Thoracic aorta (tissue), 2 donors: ENCODE results near the gene C1QTNF4. TPM values are rescaled to one million over a fixed set of nuclear protein-coding genes. Genes with fewer than 3 reads are reported as not detected.

Source experiments
- ATAC-seq: fragments of 150-250 bp; one replicate; pipeline ENCODE4 v1.8.0; 2017; ENCODE audit warnings: low read depth; ENCODE audit not compliant: insufficient number of reproducible peaks, low FRiP score
- DNase-seq: peaks from one replicate; pipeline ENCODE4 v3.0.0-alpha.2; 2020; ENCODE audit warnings: low spot score
- H3K27ac ChIP-seq, 2 donors: fragments of 200-600 bp; sonication (generic); 1 replicate in 1 of 2; 2 replicates in 1 of 2; pipeline ENCODE4 v1.5.1; 2016; ENCODE audit warnings: mild to moderate bottlenecking in 2 of 2, moderate library complexity in 2 of 2
- H3K27me3 ChIP-seq: fragments of 200-600 bp; sonication (generic); replicated peaks from 2 replicates; pipeline ENCODE4 v1.6.0; 2016; ENCODE audit warnings: mild to moderate bottlenecking; ENCODE audit not compliant: insufficient read depth
- H3K36me3 ChIP-seq: fragments of 200-600 bp; sonication (generic); one replicate; pipeline ENCODE4 v1.5.1; 2016
- H3K4me1 ChIP-seq, 2 donors: fragments of 200-600 bp; sonication (generic); 1 replicate in 1 of 2; 2 replicates in 1 of 2; pipeline versions ENCODE4 v1.5.1 to v1.6.0; 2016; ENCODE audit warnings: low read depth in 2 of 2, mild to moderate bottlenecking in 1 of 2; ENCODE audit not compliant: control insufficient read depth in 1 of 2
- H3K4me3 ChIP-seq: fragments of 200-600 bp; sonication (generic); 2 replicates; pipeline ENCODE4 v1.5.1; 2016; ENCODE audit warnings: mild to moderate bottlenecking
- H3K9me3 ChIP-seq: fragments of 200-600 bp; sonication (generic); 2 replicates; pipeline ENCODE4 v1.5.1; 2016
- total RNA-seq, 2 donors: library from RNA; depleted of rRNA; stranded (reverse); fragments of >200 nt; gene quantifications; one replicate each; pipeline versions ENCODE4 v1.1.0 to v1.2.3, GENCODE V29; 2016
- TF ChIP-seq, protein P1 (sequence below): fragments of 200-600 bp; sonication (generic); IDR thresholded peaks from one replicate; pipeline ENCODE4 v1.5.1; 2019; ENCODE audit warnings: antibody characterized with exemption

The C1QTNF4 gene
- total RNA-seq, 2 donors from 2014 or later, result 2.0 to 2.8 TPM

DNA sequence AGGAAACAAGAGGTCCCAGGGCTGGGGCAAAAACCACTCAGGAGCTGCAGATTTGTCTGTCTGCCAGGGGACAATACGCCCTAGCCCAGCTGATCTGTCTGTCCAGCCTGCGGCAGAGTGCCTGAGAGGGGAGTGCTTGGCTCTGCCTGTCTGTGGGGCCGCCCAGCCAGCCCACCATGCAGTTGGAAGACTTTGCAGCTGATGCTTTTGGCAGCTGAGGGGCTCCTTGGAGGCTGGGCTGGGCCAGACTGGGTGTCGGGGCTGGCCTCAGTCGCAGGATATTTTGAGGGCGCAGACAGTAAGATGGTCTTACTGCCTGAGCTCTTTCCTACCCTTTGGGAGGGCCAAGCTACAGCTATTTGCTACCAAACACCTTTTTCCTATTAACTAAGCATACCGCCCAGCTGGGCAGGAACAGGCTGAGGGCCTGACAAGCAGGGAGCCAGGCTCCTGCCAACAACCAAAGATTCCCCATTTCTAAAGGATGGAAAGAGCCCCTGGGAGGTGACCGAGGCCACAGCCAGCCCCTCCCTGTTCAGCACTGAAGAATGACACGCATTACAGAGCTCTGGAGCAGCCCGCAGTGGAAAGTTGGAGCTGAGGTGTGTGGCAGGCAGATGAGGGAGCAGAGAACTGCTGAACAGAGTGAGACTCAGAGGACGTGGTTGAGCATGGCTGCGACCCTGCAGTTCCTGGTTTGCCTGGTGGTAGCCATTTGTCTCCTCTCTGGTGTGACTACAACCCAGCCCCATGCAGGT, 7.9 kb downstream of the C1QTNF4 start, which contains the start of gene FAM180B:
TSS of gene FAM180B (plus strand) at position 581 of the 758 bp plus-strand sequence. CDS start at position 672, 91 bp downstream.
- H3K27ac ChIP-seq, result no peak within 1 kb of the TSS
- H3K4me3 ChIP-seq, result no peak within 1 kb of the TSS
- no peaks in the 10 kb centered on the region for H3K9me3 ChIP-seq
- peaks cover 31% of the 10 kb centered on the region for H3K36me3 ChIP-seq
- ATAC-seq (no peak), DNase-seq (no peak)
- H3K4me1 ChIP-seq, result peaks cover 0 to 10% of the 10 kb centered on the region in 2 donors
- H3K27me3 ChIP-seq, result no peaks in the 10 kb centered on the region
- TF ChIP-seq, protein P1, sequence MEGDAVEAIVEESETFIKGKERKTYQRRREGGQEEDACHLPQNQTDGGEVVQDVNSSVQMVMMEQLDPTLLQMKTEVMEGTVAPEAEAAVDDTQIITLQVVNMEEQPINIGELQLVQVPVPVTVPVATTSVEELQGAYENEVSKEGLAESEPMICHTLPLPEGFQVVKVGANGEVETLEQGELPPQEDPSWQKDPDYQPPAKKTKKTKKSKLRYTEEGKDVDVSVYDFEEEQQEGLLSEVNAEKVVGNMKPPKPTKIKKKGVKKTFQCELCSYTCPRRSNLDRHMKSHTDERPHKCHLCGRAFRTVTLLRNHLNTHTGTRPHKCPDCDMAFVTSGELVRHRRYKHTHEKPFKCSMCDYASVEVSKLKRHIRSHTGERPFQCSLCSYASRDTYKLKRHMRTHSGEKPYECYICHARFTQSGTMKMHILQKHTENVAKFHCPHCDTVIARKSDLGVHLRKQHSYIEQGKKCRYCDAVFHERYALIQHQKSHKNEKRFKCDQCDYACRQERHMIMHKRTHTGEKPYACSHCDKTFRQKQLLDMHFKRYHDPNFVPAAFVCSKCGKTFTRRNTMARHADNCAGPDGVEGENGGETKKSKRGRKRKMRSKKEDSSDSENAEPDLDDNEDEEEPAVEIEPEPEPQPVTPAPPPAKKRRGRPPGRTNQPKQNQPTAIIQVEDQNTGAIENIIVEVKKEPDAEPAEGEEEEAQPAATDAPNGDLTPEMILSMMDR, result no peak

DNA sequence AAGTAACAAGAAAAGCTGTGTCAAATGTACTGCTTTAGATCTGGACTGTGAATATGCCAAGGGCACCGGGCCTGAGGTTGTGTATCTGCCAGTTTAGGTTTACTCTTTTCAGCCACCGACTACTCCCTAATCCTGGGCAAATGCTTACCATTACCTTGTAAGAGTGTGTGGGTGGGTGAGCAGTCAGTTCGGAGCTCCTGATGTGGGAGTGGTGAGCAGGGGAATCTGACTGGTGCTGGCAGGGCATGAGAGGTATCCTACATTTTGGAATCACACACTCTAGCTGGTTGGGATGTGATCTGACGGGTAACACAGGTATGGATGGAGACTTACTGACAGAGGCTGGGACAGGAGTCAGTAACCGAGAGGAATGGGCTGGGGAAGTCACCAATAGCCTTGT, 10.4 kb downstream of the C1QTNF4 start:
- Histone ChIP-seq H3K27ac (no peak overlapping the region), H3K4me1 (peaks cover 7 to 12% of the 10 kb centered on the region in 2 donors), H3K36me3 (peaks cover 31% of the 10 kb centered on the region), H3K27me3 (no peaks in the 10 kb centered on the region), H3K9me3 (no peaks in the 10 kb centered on the region), H3K4me3 (no peak overlapping the region)
- DNase-seq (no peak), ATAC-seq (no peak)
- TF ChIP-seq, protein P1, result no peak

DNA sequence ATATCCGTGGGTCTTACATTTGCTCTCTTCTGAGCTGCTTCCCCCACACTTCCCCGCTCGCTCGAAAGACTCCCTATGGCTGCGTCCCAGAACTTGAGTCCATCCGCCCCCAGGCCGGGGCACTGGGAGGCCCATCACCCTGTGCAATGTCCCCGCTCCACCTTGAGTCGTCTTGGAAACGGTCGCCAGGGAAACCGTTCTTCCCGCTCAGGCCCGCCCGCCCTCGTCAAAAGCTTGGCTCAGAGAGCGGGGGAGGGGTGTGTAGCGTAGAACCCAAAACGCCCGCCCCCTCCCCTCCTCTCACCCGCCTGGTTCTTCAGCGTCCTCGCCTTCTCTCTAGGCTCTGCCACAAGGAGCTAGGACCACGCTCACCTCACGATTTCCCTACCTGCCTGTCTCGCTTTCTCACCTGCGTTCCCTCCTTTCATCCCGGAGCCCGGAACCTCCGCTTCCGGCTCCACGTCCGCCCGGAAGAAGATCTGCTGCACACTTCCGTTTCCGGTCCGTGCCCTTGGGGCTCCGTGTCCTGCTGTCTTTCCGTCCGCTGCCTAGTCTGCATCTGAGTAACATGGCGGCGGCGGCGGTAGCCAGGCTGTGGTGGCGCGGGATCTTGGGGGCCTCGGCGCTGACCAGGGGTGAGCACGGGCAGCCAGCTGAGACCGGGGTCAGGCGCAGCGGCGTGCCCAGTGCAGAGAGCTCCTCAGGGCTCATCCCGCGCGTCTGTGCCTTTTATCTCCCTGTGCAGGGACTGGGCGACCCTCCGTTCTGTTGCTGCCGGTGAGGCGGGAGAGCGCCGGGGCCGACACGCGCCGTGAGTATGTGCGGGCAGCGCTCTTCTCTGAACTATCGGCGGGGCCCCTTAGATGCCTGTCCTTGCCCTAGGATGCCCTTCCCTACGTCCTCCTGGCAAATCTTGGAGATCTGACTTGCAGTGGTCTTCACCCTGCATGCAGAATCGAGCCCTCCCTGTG, 15.4 kb downstream of the C1QTNF4 start, which contains the start of the genes KBTBD4 and NDUFS3:
TSS of gene KBTBD4 (minus strand) at position 447 of the 971 bp plus-strand sequence. CDS start at position 428, 19 bp downstream.
TSS of gene NDUFS3 (plus strand) at position 551 of the 971 bp plus-strand sequence. CDS start at position 569, 18 bp downstream.
- ATAC-seq (peak; percentile 74), DNase-seq (peak; percentile 74)
- H3K27me3 ChIP-seq, result no peaks in the 10 kb centered on the region
- TF ChIP-seq, protein P1, result no peak
- no peaks in the 10 kb centered on the region for H3K9me3 ChIP-seq
- peak within 1 kb of the TSS; percentile 89 for H3K4me3 ChIP-seq
- H3K4me1 ChIP-seq, result peaks cover 16 to 30% of the 10 kb centered on the region in 2 donors
- H3K27ac ChIP-seq, result peak within 1 kb of the TSS; percentile 48 to 72
- peaks cover 36% of the 10 kb centered on the region for H3K36me3 ChIP-seq

DNA sequence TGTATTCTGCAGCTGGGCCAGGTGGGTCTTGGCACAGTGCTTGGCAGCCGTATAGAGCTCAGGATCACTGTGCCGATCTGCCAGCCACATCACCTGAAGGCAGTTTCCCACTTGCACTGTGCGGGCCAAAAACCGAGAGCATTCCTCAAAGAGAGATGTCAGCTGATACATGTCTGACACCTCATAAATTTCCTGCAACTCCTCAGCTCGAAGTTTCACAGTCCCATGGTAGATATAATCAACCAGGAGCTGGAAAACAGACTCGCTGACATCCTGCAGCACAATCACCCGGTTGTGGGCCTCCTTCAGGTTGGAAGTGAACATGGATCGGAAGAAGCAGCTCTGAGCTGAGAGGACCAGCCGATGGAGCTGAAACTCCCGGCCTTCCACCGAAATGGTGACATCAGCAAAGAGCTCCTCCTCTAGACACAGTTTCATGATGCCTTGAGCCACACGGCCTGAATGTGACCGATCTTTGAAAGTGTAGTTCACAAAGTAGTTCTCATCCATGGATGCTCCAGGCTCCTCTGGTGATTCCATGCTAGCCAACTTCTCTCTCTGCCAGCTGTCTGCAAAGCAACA, 16.7 kb downstream of the C1QTNF4 start:
- peak overlapping the region; percentile 89 for H3K4me3 ChIP-seq
- DNase-seq (no peak), ATAC-seq (no peak)
- H3K27ac ChIP-seq, result no peak overlapping the region
- peaks cover 36% of the 10 kb centered on the region for H3K36me3 ChIP-seq
- no peaks in the 10 kb centered on the region for H3K9me3 ChIP-seq
- no peaks in the 10 kb centered on the region for H3K27me3 ChIP-seq
- H3K4me1 ChIP-seq, result peaks cover 16 to 30% of the 10 kb centered on the region in 2 donors
- TF ChIP-seq, protein P1, result no peak
